GM18873 (cell line): ENCODE results near the gene LCN1.

ENCODE experiments used
- ATAC-seq: cut with Tn5 transposase; IDR thresholded peaks from one replicate; pipeline ENCODE4 v1.9.1; 2021; ENCODE audit warnings: mild to moderate bottlenecking, moderate library complexity, moderate number of reproducible peaks; ENCODE audit not compliant: unreplicated experiment, low FRiP score

LCN1 gene

DNA sequence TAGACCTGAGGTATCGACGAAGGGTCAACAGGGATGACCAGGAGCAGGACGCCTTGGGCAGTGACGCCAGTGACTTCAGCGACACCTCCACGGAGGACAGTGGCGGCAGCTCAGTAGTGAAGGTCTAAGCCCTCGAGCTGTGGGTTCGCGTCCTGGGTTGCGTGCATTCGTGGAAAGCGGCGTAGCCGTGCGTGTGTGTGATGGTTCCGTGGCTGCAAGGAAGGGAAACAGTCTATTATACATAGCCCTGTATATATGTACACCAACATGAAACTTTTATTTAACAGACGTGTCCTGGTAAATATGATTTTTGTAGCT, 33.3 kb upstream of the LCN1 start:
- ATAC-seq: no peak

GRCh38 chr9:135488527-135488926, 32.7 kb upstream of the LCN1 start:
- ATAC-seq: no peak

GRCh38 chr9:135489188-135489906, 31.9 kb upstream of the LCN1 start:
- no peak for ATAC-seq

DNA sequence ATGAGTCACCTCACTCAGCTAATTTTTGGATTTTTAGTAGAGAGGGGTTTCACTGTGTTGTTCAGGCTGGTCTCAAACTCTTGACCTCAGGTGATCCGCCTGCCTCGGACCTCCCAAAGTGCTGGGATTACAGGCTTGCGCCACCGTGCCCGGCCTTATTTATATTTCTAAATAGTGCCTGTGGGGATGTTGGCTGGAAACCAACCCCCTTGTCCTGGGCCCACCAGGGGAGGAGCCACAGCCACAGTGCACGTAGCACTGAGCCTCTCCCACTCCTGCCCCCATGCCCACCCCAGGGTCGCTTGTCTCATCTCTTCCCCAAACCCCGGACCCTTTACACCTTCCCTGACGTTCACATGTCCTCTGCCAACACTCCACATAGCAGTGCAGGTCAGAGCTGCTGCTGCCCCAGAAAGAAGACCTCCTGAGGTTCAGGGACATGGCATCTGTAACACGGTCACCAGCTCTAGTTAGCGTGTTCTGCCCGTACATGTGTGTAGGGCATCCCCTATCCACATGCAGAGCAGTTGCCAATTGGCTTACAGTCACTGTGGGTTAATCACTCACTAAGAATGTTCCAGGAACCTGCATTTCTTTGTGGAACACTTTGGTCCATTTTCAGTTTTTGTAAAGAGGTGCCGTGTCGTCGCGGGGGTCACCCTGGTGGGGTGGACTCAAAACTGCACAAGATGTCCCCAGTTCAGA, 30.9 kb upstream of the LCN1 start:
- no peak for ATAC-seq

DNA sequence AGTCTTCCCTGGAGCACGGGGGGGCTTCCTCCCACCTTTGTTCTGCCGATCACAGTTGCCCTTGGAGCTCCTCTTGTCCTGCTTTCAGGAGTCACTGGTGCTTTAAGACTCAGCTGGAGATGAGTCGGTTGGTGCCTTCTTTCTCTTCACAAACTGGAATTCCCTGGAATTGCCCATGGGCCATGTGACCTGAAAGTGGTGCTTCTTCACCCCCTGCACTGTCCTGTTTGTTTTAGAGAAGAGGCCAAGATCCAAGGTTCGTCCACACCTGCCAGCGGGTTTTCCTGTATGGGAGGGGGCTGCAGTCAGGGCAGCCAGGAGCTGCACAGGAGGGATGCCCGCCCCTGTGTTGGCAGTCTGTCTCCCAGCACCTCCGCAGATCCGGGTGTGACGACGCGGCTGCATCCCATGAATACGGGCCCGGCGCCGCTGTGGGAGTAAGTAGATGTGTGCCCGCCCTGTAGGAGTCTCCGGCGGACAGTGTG, 30.2 kb upstream of the LCN1 start:
- ATAC-seq: no peak

DNA sequence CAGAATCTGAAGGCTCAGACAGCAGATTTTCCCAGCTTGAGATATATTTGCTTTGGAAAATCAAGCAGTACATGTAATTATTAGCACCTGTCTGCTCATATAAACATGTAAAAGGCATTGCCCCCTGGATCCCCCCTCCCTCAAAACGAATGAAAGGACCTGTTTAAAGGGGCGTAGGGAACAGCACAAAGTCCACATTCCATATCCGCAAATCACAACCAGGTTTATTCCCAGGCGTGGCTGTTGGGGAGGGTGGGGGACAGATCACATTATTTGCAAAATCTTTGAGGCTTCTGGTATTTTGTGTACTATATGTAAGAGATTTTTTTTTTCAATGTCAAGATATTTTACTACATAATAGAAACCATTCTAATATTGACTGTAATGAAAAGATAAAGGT, 29.5 kb upstream of the LCN1 start:
- ATAC-seq: no peak

GRCh38 chr9:135492886-135493669, 28.2 kb upstream of the LCN1 start:
- ATAC-seq: no peak

GRCh38 chr9:135494791-135495559, 26.3 kb upstream of the LCN1 start:
- no peak for ATAC-seq

GRCh38 chr9:135498381-135499126, 22.7 kb upstream of the LCN1 start:
- no peak for ATAC-seq

DNA sequence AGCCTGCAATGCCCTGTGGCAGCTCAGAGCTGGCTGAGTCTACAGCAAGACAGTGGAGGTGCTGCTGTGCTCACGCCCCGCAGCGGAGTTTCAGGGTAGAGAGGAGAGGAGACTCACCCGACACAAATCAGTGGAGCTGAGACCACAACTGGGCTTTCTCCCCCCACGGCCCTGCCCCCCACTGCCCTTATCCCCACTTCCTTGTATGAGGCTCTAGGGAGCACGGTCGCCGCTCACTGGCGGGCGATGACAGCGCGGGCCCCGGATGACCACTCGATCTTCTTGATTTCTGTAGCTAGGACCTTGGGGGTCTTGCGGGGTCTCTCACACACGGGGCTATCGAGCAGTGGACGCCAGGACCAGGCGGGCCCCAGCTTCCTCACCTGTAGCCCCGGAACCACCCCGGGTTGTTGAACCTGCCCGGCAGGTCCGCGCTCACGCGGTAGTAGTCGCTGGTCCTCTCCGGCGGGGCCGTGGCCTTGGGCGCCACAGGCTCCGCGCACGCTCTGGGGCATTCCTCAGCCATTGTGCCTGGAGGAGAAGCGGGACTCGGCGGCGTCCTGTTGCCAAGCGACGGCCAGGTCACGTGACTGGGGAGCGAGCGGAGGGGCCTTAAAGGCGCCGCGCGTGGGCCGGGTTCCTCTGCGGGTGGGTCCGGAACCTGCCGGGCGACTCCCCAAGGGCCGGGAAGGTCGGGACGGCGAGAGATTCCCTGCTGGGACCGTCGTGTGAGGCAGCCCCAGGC, 21.7 kb upstream of the LCN1 start:
- ATAC-seq: no peak

DNA sequence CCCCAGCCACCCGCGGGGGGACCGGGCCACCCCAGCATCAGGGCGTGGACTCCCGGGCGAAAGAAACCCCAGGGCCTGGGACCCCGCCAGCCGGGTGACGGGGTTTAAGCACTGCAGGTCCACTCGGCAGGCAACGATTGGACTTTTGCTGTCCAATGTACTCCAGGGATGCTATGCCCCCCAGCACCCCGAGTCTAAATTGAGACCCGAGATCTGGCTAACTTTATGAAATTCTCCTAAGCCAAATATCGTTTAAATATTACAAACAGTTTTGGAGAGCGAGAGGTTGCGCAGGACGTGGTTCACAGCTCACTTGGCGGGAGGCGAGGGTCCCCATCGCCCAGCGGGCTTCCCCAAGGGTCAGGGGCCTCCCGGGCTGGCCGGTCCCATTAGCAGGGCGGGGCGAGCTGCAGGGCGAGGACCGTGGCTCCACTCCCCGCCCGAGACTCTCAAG, 21.1 kb upstream of the LCN1 start:
- no peak for ATAC-seq

DNA sequence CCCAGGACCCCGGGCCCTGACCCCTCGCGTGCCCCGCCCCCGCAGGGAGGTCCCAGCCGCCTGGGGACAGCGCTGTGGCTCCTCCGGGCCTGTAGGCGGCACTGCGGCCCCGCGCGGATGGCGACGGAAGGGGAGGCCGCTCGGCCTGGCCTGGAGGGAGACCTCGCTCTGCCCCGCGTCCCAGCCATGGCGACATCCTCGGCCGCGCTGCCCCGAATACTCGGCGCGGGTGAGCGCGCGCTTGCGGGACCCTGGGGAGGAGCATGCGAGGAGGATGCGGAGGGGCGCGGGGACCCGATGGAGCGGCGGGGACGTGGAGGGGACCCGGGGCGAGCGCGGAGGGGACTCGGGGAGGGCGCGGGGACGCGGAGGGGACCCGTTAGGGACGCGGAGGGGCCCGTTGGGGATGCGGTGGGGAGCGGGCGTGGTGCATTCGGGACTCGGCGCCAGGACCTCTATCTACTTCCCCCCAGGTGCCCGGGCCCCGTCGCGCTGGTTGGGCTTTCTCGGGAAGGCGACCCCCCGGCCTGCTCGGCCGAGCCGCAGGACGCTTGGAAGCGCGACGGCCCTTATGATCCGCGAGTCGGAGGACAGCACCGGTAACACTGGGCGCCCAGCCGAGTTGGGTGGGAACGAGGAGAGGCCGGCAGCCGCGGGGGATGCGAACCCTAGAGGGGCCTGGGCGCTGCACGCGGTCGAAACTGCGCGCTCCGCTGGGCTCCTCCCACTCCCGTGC, 20.5 kb upstream of the LCN1 start, which contains the start of gene MRPS2:
MRPS2 (plus strand) TSS at position 158 of the 736 bp plus-strand sequence; CDS start at position 187, 29 bp downstream.
- ATAC-seq: no peak

DNA sequence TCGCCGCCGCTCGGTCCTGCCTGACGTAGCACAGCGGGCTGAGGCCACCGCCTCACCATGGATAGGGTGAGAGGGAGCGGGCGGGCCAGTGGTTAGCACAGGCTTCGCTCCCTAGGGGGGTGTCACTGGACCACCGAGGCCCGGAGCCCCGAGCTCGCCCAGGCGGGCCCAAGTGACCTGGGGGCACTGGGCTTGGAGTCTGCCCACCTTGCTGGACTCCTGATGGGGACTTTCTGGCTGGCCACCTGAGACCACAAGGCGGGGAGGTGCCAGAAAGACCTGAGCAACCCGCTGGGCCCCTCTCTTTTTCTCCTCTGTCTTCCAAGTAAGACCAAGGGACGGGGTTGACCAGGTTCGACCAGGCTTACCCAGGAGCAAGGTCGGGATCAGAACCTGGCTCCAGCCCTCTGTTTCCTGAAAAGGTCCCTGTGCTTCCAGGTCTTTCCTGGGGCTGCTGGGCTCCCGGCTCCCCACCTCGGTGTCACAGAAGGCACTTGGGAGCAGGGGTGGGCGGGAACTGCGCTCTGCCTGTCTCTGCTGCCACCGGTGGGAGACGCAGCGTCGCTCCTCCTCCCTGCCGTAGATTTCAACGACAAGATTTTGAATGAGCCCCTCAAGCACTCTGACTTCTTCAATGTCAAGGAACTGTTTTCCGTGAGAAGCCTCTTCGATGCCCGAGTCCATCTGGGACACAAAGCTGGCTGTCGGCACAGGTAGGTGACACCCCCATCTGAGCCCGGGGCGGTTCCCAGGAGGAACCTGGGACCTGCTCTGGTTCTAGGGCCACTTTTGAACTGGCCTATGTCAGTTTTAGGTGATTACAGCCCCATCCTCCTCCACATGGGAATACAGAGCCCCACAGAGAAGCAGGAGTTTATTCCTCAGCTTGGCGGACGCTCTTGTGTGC, 19.7 kb upstream of the LCN1 start:
- no peak for ATAC-seq

DNA sequence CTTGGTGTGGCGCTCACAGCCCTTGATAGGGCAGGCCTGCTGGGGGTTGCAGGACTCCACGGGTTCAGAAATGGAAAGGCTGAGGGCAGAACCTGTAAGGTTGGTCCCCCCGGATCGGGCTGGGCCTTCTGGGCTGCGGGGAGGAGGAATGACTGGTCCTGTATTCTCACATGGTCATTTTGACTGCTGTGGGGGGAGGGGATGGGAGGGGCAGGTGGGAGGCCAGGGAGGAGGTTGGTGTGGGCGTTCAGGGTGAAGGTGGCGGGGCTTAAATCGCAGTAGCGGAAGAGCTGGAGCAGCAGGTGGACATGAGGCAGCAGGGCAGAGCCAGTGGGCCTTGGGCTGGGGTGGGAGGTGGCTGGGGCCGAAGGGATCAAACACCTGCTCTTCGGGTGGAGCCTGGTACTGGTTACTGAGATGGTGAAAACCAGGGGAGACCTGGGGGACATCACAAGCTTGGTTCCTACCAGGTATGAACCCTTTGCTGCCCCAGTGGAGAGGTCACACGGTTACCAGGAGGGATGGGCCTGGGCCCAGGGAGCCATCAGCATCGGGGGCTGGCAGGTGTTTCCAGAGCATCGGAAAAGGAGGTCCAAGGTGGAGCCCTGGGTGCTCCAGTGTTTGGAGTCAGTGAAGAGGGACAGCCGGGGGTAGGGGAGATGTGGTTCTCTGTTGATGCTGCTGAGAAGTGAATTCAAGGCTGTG, 18.9 kb upstream of the LCN1 start:
- ATAC-seq: no peak

- no peak for ATAC-seq
These were observed 18.3 kb upstream of the LCN1 start for GRCh38 chr9:135502873-135503321.

GRCh38 chr9:135503371-135504261, 17.6 kb upstream of the LCN1 start:
- no peak for ATAC-seq
